HEK293 (cell line): ENCODE data around the gene MLKL.
A peak's percentile ranks its signal among the peaks of the same experiment; 100 is the strongest.

Source experiments
- CTCF ChIA-PET: fragments of 350-600 bp; formaldehyde crosslinking; extraction: SDS; loops from one replicate; lab custom pipeline; 2021; ENCODE audit warnings: antibody characterized with exemption; lab: Yijun Ruan, JAX
- POLR2A ChIA-PET: fragments of 300-600 bp; formaldehyde crosslinking; extraction: SDS; loops from one replicate; lab custom pipeline; 2020; ENCODE audit warnings: antibody characterized with exemption, inconsistent platforms; lab: Yijun Ruan, JAX
- H3K27ac ChIP-seq: fragments of 200-500 bp; sonication (Bioruptor generic); 2 replicates; pipeline ENCODE4 v1.5.1; 2014; ENCODE audit warnings: low read depth, low read length, control low read depth, inconsistent platforms; ENCODE audit errors: extremely low read depth
- H3K36me3 ChIP-seq, 2 experiments: fragments of 200-500 bp in 1 of 2; sonication (Bioruptor generic) in 1 of 2; 1 replicate in 1 of 2; 2 replicates in 1 of 2; pipeline ENCODE4 v1.5.1; 2014 to 2017; ENCODE audit warnings: inconsistent platforms in 2 of 2, low read length in 2 of 2; ENCODE audit not compliant: control insufficient read depth in 2 of 2, insufficient read depth in 1 of 2
- H3K4me1 ChIP-seq: fragments of 200-500 bp; sonication (Bioruptor generic); 2 replicates; pipeline ENCODE4 v1.5.1; 2014; ENCODE audit warnings: mild to moderate bottlenecking, low read length, inconsistent platforms; ENCODE audit not compliant: control insufficient read depth, insufficient read depth
- H3K4me3 ChIP-seq: 2 replicates; pipeline ENCODE4 v1.5.1; 2011; ENCODE audit warnings: low read depth, mild to moderate bottlenecking, control low read depth, low read length, moderate library complexity
- H3K9me3 ChIP-seq: fragments of 200-500 bp; sonication (Bioruptor generic); 2 replicates; pipeline ENCODE4 v1.5.1; 2014; ENCODE audit warnings: low read depth, low read length, inconsistent platforms; ENCODE audit not compliant: control insufficient read depth, insufficient read depth
- BCL11B ChIP-seq: fragments of 450-650 bp; formaldehyde crosslinking; IDR thresholded peaks from 2 replicates; pipeline ENCODE4 v1.5.1; 2016; ENCODE audit warnings: low read depth, missing biosample characterization, missing genetic modification characterization
- CTCF ChIP-seq: fragments of 450-650 bp; formaldehyde crosslinking; IDR thresholded peaks from 2 replicates; pipeline ENCODE4 v1.5.1; 2016; ENCODE audit warnings: missing biosample characterization, missing genetic modification characterization
- GLIS1 ChIP-seq: fragments of 450-650 bp; formaldehyde crosslinking; IDR thresholded peaks from 2 replicates; pipeline ENCODE4 v1.5.1; 2016; ENCODE audit warnings: missing biosample characterization, missing genetic modification characterization
- KLF1 ChIP-seq: fragments of 450-650 bp; formaldehyde crosslinking; IDR thresholded peaks from 2 replicates; pipeline ENCODE4 v1.5.1; 2016; ENCODE audit warnings: missing biosample characterization, missing genetic modification characterization
- PRDM10 ChIP-seq: fragments of 450-650 bp; formaldehyde crosslinking; IDR thresholded peaks from 2 replicates; pipeline ENCODE4 v1.5.1; 2016; ENCODE audit warnings: missing biosample characterization, missing genetic modification characterization
- SP7 ChIP-seq: fragments of 450-650 bp; formaldehyde crosslinking; IDR thresholded peaks from 2 replicates; pipeline ENCODE4 v1.5.1; 2016; ENCODE audit warnings: missing biosample characterization, missing genetic modification characterization
- ZBTB49 ChIP-seq: fragments of 450-650 bp; formaldehyde crosslinking; IDR thresholded peaks from 2 replicates; pipeline ENCODE4 v1.5.1; 2016; ENCODE audit warnings: missing biosample characterization, missing genetic modification characterization, low read depth
- ZFHX2 ChIP-seq: fragments of 450-650 bp; formaldehyde crosslinking; conservative IDR thresholded peaks from 2 replicates; pipeline ENCODE4 v1.5.1; 2016; ENCODE audit warnings: missing biosample characterization, missing genetic modification characterization
- ZFP37 ChIP-seq: fragments of 450-650 bp; formaldehyde crosslinking; IDR thresholded peaks from 2 replicates; pipeline ENCODE4 v1.5.1; 2016; ENCODE audit warnings: missing biosample characterization, missing genetic modification characterization
- ZNF114 ChIP-seq: fragments of 450-650 bp; formaldehyde crosslinking; IDR thresholded peaks from 2 replicates; pipeline ENCODE4 v1.5.0; 2017; ENCODE audit warnings: missing biosample characterization, missing genetic modification characterization
- ZNF140 ChIP-seq: fragments of 450-650 bp; formaldehyde crosslinking; IDR thresholded peaks from 2 replicates; pipeline ENCODE4 v1.5.1; 2016; ENCODE audit warnings: missing biosample characterization, missing genetic modification characterization
- ZNF211 ChIP-seq: fragments of 450-650 bp; formaldehyde crosslinking; IDR thresholded peaks from 2 replicates; pipeline ENCODE4 v1.5.1; 2016; ENCODE audit warnings: low read depth, missing biosample characterization, missing genetic modification characterization
- ZNF24 ChIP-seq: fragments of 450-650 bp; formaldehyde crosslinking; IDR thresholded peaks from 2 replicates; pipeline ENCODE4 v1.5.1; 2016; ENCODE audit warnings: missing biosample characterization, missing genetic modification characterization
- ZNF341 ChIP-seq: fragments of 450-650 bp; formaldehyde crosslinking; IDR thresholded peaks from 2 replicates; pipeline ENCODE4; 2016; ENCODE audit warnings: low read depth, missing biosample characterization, missing genetic modification characterization
- ZNF473 ChIP-seq: fragments of 450-650 bp; formaldehyde crosslinking; IDR thresholded peaks from 2 replicates; pipeline ENCODE4 v1.5.1; 2017; ENCODE audit warnings: missing biosample characterization, missing genetic modification characterization
- ZNF544 ChIP-seq: fragments of 450-650 bp; formaldehyde crosslinking; IDR thresholded peaks from 2 replicates; pipeline ENCODE4 v1.5.0; 2017; ENCODE audit warnings: missing biosample characterization, missing genetic modification characterization
- ZNF580 ChIP-seq: fragments of 450-650 bp; formaldehyde crosslinking; IDR thresholded peaks from 2 replicates; pipeline ENCODE4 v1.5.1; 2016; ENCODE audit warnings: missing biosample characterization, missing genetic modification characterization
- ZNF707 ChIP-seq: fragments of 450-650 bp; formaldehyde crosslinking; IDR thresholded peaks from 2 replicates; pipeline ENCODE4 v1.5.1; 2016; ENCODE audit warnings: missing biosample characterization, missing genetic modification characterization
- ZNF768 ChIP-seq: fragments of 450-650 bp; formaldehyde crosslinking; IDR thresholded peaks from 2 replicates; pipeline ENCODE4 v1.5.1; 2018; ENCODE audit warnings: missing biosample characterization, mild to moderate bottlenecking, missing genetic modification characterization
- ZSCAN16 ChIP-seq: fragments of 450-650 bp; formaldehyde crosslinking; IDR thresholded peaks from 2 replicates; pipeline ENCODE4 v1.5.1; 2016; ENCODE audit warnings: missing biosample characterization, missing genetic modification characterization

The MLKL gene

GRCh38 chr16:74729783-74730683, 29.4 kb upstream of the MLKL start:
- Histone ChIP-seq H3K9me3 (no peaks in the 10 kb centered on the region; the same call in 1 of the 2 replicates), H3K27ac (no peak overlapping the region), H3K4me3 (no peak overlapping the region), H3K4me1 (no peaks in the 10 kb centered on the region), H3K36me3 (no peaks in the 10 kb centered on the region)
- ChIA-PET CTCF (interaction anchor here (2.4 kb wide), 1 partner anchor 132 kb away, joined by 12 read pairs; no protein-coding TSS in a partner anchor), POLR2A (interaction anchor here (0.6 to 0.7 kb wide), 2 partner anchors 16 to 23 kb away, joined by 3 read pairs; no protein-coding TSS in a partner anchor)
- TF ChIP-seq ZNF211 (tag by site-specific recombination) (no peak), ZFP37 (no peak), ZNF140 (tag by site-specific recombination) (no peak), ZNF24 (tag by site-specific recombination) (no peak), ZNF473 (tag by site-specific recombination) (no peak), BCL11B (tag by site-specific recombination) (no peak), ZSCAN16 (tag by site-specific recombination) (no peak), ZNF768 (tag by site-specific recombination) (no peak), GLIS1 (no peak), ZNF114 (no peak), ZFHX2 (tag by site-specific recombination) (no peak), SP7 (tag by site-specific recombination) (no peak), KLF1 (tag by site-specific recombination) (peak; percentile 45), PRDM10 (tag by site-specific recombination) (peak; percentile 41; the same call in 1 of the 2 replicates), ZNF341 (tag by site-specific recombination) (peak; percentile 51)

- CTCF ChIA-PET = interaction anchor here (1.6 to 2.6 kb wide), 2 partner anchors 15 to 135 kb away, joined by 6 to 12 read pairs; no protein-coding TSS in a partner anchor
Observed at GRCh38 chr16:74727903-74728302, 27.2 kb upstream of the MLKL start.

GRCh38 chr16:74726716-74727115, 26.1 kb upstream of the MLKL start:
- Histone ChIP-seq H3K36me3 (no peaks in the 10 kb centered on the region), H3K4me3 (no peak overlapping the region), H3K9me3 (no peaks in the 10 kb centered on the region; the same call in 1 of the 2 replicates), H3K4me1 (no peaks in the 10 kb centered on the region), H3K27ac (no peak overlapping the region)
- CTCF ChIA-PET = interaction anchor here (0.6 to 2.6 kb wide), 8 partner anchors 10 to 151 kb away, joined by 3 to 12 read pairs (median 6); no protein-coding TSS in a partner anchor
- POLR2A ChIA-PET = no interaction called here
- TF ChIP-seq ZNF707 (tag by site-specific recombination) = 0 out of 2 replicates have a peak, but pooled peaks have one; percentile 17
- TF ChIP-seq ZNF580 (tag by site-specific recombination) = 0 out of 2 replicates have a peak, but pooled peaks have one; percentile 12
- TF ChIP-seq ZNF544 = no peak
- peak; percentile 11; the same call in 1 of the 2 replicates for TF ChIP-seq CTCF (tag by site-specific recombination)
- no peak for TF ChIP-seq ZBTB49 (tag by site-specific recombination)

More at GRCh38 chr16:74727903-74728302, 27.2 kb upstream of the MLKL start:
- no peaks in the 10 kb centered on the region; the same call in 1 of the 2 replicates for H3K9me3 ChIP-seq
- TF ChIP-seq ZNF580 (tag by site-specific recombination) (no peak), ZNF768 (tag by site-specific recombination) (0 out of 2 replicates have a peak, but pooled peaks have one; percentile 25)
- H3K4me1 ChIP-seq = no peaks in the 10 kb centered on the region
- POLR2A ChIA-PET = no interaction called here
- no peaks in the 10 kb centered on the region for H3K36me3 ChIP-seq
- no peak overlapping the region for H3K4me3 ChIP-seq
- no peak overlapping the region for H3K27ac ChIP-seq
